Kidney glomerular epithelial cell (primary cell): ENCODE results near the gene ZNF500.

ENCODE experiments used
- DNase-seq: peaks from one replicate; lab custom pipeline; 2025; lab: John Stamatoyannopoulos, UW

ZNF500 gene

GRCh38 chr16:4772351-4772750, 5.4 kb upstream of the ZNF500 start:
- DNase-seq: no peak

GRCh38 chr16:4771646-4772045, 4.7 kb upstream of the ZNF500 start:
- no peak for DNase-seq

DNA sequence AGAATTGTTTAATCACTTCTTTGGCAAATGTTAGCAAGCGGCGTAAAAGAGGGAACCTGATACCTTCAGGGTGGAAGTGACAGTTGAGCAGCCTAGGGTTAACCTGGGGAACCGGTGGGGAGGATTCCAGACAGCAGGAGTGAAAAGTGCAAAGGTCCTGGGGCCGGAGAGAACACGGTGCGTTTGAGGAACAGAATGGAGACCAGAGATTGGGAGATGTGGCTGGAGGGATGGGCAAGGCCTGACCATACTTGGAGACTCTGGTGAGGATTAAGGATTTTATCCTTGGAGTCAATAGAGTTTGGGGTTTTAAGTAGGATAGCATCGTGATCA, 2.3 kb upstream of the ZNF500 start:
- no peak for DNase-seq

DNA sequence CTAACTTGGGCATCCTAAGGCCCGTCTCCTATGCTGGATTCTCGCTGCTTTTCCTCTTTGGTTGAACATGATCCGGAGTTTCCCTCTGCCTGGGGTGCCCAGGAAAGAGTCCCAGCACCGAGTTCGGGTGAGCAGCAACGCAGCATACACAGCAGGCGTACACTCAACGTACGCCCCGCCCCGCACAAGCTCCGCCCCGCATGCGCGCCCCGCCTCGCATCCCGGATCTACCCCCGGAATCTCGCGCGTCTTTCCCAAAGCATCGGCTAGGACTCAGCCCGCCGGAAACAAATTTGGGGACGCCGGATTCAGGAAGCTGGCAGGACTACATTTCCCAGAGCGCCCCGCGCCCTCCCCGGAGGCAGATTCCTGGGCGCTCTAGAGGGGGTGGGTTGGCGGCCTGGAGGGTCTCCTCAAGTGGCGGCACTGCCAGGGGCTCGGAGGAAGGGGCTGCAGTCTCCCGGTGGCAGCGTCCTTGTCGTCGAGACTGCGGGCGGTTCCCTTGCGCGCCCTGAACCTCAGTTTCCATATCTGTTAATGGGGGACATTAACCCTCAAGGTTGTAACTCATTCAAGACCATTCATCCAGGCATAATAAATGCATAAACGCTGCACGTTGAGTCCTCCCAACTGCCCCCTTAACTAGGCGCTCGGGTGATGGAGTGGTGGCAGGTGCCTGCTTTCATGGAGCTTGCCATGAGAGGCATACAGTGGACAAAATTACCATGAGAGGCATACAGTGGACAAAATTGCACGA, 1.8 kb upstream of the ZNF500 start:
- DNase-seq: peak; percentile 92

DNA sequence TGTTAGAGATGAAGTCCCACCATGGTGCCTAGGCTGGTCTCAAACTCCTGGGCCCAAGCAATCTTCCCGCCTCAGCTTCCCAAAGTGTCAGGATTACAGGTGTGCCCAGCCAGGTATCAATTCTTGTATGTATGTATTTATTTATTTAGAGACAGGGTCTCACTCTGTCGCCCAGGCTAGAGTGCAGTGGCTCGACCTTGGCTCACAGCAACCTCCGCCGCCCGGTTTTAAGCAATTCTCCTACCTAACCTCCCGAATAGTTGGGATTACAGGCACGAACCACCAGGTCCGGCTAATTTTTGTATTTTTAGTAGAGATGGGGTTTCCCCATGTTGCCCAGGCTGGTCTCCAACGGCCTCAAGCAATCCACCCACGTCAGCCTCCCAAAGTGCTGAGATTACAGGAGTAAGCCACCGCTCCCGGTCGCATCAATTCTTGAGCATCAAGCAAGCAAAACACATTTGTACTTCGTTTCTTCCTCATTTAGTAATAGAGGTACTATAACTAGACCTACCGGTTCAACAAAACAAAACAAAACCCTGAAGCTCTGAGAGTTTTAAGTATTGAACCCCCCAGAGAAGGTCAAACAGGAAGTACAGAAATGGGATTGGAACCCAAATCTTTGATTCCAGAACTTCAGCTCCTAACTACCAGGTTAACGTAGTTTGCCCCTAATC, 1.0 kb upstream of the ZNF500 start:
- no peak for DNase-seq

DNA sequence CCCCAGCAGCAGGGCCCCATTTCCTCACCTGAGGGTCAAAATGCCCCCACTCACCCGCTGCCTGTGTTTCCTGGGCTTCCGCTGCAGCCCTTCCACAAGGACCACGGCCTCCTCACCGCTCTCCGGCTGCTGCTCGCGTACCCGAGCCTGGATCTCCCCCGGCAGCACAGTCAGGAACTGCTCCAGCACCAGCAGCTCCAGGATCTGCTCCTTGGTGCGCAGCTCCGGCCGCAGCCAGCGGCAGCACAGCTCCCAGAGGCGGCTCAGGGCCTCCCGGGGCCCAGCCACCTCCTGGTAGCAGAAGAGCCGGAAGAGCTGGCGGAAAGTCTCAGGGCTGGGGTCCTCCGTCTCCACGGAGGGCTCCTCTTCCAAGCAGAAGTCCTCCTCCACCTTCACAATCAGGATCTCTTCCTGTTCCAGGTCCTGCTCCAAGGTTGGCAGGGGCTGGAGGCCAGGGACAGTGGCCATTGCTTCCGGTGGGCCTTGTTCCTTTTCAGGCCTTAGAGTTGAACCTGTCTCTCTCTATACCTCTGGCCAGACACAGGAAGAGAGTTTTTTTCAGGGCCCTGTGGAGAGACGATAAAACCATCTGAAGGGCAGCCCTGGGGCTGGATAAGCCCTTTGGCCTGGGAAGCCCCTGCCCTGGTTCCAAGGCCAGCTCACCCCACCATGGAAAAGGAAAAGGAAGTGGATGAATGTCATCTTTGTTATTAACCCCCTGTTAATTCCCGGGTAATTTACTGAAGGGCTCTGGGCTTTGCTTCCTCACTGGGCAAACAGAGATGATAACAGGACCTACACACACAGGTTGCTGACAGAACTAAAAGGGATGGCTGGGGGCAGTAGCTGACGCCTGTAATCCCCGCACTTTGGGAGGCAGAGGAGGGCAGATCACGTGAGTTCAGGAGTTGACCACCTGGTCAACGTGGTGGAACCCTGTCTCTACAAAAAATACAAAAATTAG, 1.2 kb downstream of the ZNF500 start:
- DNase-seq: no peak

DNA sequence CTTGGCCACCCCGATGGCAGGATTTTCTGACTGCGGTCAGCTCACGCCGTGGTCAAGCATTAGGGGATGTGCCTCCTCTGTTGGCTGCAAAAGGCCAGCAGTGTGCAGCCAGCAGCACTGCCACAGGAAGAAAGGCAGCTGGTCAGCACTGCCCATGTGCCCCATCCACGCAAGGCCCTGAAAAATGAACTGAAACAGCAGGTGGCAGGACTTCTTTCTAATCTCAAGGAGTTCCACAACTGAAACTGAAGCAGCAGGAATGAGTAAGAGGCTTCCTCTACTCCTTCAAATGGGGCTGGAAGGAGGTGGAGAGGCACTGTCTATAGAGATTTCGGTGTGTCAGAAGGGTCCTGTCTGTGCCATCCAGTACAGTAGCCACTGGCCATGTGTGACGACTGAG, 3.2 kb downstream of the ZNF500 start:
- no peak for DNase-seq

DNA sequence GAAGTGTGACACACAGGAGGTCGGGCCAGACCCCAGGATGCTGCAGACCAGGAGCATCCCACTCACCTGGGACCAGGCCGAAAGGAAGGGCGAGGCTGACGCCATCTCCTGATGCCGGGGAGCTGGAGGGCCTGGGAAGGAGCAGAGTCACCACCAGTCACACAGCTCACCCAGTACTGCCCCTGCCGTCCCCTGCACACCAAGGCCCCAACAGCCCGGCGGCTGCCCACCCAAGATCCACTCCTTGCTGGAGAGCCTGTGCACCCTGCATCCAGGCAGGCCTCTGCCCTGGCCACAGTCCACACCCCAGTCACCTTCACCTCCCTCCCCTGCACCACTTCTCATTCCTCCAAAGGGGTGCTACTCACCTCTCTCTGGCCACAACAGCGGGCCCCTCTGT, 4.8 kb downstream of the ZNF500 start:
- no peak for DNase-seq

GRCh38 chr16:4760221-4760910, 6.6 kb downstream of the ZNF500 start:
- DNase-seq: no peak

DNA sequence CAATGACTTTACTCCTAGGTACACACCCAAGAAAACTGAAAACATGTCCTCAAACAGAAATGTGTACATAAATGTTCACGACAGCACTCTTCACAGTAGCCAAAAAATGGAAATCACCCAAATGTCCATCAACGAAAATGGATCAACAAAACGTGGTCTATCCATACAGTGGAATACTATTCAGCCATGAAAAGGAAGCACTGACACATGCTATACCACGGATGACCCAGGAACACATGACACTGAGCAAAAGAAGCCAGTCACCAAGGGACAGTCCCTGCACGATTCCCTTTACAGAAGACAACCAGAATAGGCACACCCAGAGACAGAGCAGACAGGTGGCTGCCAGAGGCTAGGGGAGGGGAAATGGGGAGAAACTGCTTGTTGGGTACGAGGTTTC, 11.3 kb downstream of the ZNF500 start:
- DNase-seq: no peak

- no peak for DNase-seq
Measured at GRCh38 chr16:4754865-4755264, 12.1 kb downstream of the ZNF500 start.

DNA sequence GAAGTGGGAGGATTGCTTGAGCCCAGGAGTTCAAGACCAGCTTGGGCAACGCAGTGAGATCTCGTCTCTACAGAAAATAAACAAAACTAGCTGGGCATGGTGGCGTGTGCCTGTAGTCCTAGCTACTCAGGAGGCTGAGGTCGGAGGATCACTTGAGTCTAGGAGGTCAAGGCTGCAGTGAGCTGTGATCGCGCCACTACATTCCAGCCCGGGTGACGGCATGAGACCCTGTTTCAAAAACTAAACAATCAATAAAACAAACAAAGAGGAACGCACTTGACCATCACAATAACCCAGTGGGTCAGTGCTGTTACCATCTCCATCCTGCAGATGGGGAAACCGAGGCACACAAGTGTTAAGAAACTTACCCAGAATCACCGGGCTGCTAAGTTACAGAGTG, 13.7 kb downstream of the ZNF500 start:
- no peak for DNase-seq

DNA sequence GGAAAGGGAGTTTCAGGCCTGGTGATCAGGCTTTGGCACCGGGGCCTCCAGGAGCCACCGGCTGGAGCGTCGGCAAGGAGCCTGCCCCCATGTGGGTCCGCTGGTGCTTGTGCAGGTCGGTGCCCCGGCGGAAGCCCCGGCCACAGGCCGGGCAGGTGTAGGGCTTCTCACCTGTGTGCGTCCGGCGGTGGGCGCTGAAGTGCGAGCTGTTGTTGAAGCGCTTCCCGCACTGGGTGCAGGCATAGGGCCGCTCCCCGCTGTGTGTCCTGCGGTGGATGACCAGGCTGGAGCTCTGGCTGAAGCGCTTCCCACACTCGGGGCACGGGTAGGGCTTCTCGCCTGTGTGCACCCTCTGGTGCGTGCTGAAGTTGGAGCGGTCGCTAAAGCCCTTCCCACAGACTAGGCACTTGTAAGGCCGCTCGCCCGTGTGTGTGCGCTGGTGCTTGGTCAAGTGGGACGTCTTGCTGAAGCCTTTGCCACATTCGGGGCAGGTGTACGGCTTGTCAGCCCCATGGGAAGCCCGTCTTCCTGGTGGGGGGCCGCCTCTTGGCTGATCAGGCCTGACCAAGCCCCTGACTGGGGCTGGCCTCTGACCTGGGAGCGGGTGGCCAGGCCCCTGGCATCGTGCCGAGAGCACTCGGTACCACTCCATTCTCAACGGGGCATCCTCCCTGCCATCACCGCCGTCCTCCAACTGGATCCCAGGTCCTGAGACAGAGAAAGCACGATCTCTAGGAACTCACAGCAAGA, 14.4 kb downstream of the ZNF500 start:
- DNase-seq: no peak

- no peak for DNase-seq
Measured at GRCh38 chr16:4750896-4751295, 16.1 kb downstream of the ZNF500 start.

GRCh38 chr16:4749700-4750257, 17.2 kb downstream of the ZNF500 start:
- DNase-seq: no peak

DNA sequence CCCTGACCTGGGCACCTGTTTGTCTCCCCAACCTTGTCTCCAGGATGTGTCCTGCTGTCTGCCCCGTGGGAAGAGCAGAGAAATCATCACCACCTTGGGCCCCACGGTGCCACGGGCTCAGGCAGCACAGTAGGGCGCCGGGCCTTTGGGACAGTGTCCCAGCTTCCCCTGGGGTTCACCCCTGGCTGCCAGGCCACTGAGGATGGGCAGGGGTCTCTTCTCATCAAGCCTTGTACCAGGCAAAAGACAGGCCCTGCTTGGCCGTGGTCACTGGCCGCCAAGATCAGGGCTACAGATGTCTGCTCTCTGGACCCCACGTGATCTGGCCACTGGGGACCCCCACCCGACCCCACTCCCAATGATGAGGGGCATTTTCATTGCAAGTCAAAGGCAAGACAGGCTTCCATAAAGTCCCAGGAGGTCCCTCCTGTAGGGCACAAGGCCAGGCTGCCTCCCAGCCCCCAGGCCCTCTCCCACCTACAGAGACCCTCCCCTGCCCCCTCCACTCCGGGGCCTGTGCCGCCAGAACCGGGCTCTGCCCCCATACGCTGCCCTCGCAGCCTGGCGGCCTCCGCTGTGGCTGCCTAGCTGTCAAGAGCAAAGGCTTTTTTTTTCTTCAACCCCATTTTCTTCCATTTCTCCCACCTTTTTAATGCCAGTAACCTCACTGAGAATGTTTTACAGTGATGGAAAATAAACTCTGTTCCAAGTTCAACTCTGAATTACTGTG, 18.1 kb downstream of the ZNF500 start:
- DNase-seq: no peak

DNA sequence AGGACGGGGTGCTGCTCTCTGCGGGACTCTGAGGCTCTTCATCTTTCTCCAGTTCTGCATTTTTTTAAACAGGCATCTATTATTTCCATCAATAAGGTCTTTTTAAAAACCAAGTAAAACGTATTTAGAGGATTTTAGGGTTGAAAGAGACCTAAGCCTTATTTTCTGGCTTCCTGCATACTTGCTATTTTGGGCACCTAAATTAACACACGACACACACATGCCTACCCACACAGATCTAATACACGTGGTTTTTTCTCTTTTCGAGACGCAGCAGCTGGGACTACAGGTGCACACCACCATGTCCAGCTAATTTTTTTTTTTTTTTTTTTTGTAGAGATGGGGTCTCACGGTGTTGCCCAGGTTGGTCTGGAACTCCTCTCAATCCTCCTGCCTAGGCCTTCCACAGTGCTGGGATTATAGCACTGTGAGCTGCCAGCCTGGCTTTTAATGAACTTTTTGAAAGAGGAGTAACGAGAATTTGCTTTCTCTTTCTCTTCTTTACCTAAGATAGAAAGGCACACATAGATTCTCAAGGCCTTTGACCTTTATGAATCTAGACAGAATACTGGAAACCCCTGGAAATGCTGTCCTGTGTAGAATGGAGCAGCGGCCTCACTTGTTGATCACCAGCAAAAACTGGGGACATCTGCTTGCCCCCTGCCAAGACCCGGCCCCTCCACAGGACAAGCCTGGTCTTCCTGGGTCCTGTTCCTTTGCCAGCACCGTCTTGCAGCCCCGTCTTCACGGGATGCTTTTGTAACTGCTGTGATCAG, 18.9 kb downstream of the ZNF500 start:
- DNase-seq: no peak

- DNase-seq: no peak
Measured at GRCh38 chr16:4746991-4747574, 19.9 kb downstream of the ZNF500 start.

DNA sequence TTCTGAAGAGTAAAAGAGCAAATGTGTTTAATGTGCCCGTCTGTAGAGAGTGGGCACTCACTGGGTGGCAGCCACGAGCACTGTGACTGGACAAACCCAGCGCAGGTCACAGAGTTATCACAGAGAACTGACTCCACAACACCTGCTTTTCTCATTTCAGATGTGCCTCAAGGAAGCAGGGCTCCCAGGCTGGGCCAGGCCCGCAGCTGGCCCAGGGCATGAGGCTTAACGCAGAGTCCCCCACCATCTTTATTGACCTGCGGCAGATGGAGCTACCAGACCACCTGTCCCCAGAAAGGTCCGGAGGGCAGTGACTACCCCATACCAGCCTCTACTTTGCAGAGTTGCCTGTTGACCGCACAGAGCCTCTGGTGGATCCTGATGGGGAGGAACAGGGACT, 20.7 kb downstream of the ZNF500 start:
- DNase-seq: no peak

DNA sequence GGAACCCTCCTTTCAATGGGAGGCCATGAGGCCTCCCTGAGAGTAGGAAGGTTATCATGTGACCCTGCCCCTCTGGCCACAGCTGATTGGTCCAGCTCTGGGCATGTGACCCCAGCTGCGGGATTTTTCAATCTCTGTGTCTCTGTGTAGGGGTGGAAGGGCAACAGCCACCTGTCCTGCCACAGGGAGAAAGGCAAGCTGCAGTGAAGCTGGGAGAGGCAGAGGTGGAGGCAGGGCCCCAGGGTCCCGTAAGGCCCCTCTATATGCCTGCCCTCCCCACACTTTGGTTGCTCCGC, 21.7 kb downstream of the ZNF500 start:
- DNase-seq: no peak
